GM12874 (cell line): ENCODE data around the gene ELMOD1.

Source experiments
- CTCF ChIP-seq: IDR thresholded peaks from 2 replicates; pipeline ENCODE4 v1.5.1; 2011; ENCODE audit warnings: low read depth, mild to moderate bottlenecking, control low read depth, low read length, moderate library complexity; ENCODE audit not compliant: insufficient read depth

The ELMOD1 gene

GRCh38 chr11:107666911-107667613, 76.1 kb downstream of the ELMOD1 start:
- TF ChIP-seq CTCF, result no peak

- no peak for TF ChIP-seq CTCF
Measured at GRCh38 chr11:107669191-107669740, 78.3 kb downstream of the ELMOD1 start.

- TF ChIP-seq CTCF, result no peak
Measured at GRCh38 chr11:107669893-107670601, 79.1 kb downstream of the ELMOD1 start.

- TF ChIP-seq CTCF, result no peak
Measured at GRCh38 chr11:107675902-107676301, 85.0 kb downstream of the ELMOD1 start.

- TF ChIP-seq CTCF, result no peak
Measured at GRCh38 chr11:107676336-107677057, 85.5 kb downstream of the ELMOD1 start.

- no peak for TF ChIP-seq CTCF
Measured at GRCh38 chr11:107677924-107678631, 87.1 kb downstream of the ELMOD1 start.
